Panc1 (cell line): ENCODE results near the gene TRIM2. TPM values are rescaled to one million over a fixed set of nuclear protein-coding genes. Genes with fewer than 3 reads are reported as not detected.

Experiments
- ATAC-seq: fragments of 200-7000 bp; cut with Tn5 transposase; 2 replicates; pipeline ENCODE4 v1.9.1; 2020; ENCODE audit warnings: mild to moderate bottlenecking, moderate library complexity
- BruUV-seq: library from RNA; stranded (reverse); fragments of 400-500 nt; replicated peaks from 2 replicates; lab custom pipeline; 2021; lab: Mats Ljungman, UMichigan
- CTCF ChIA-PET: fragments of 300-600 bp; sonication (Branson Sonifier 250); formaldehyde crosslinking; loops from one replicate; lab custom pipeline; 2022; ENCODE audit warnings: antibody characterized with exemption; lab: Charles Lee
- POLR2A ChIA-PET: fragments of 300-600 bp; sonication (Branson Sonifier 250); formaldehyde crosslinking; loops from one replicate; lab custom pipeline; 2022; ENCODE audit warnings: antibody characterized with exemption; lab: Charles Lee
- DNase-seq: peaks from one replicate; pipeline ENCODE4 v3.0.0-alpha.2; 2010; ENCODE audit warnings: low read depth, low spot score
- H3K27ac ChIP-seq: 2 replicates; pipeline ENCODE4 v1.5.1; 2011; ENCODE audit warnings: mild to moderate bottlenecking, low read length, inconsistent platforms
- H3K27me3 ChIP-seq: fragments of 200-500 bp; sonication (Bioruptor generic); 2 replicates; pipeline ENCODE4 v1.6.0; 2014; ENCODE audit warnings: low read length, inconsistent platforms; ENCODE audit not compliant: control insufficient read depth, insufficient read depth
- H3K36me3 ChIP-seq: fragments of 200-500 bp; sonication (Bioruptor generic); 2 replicates; pipeline ENCODE4 v1.5.1; 2014; ENCODE audit warnings: inconsistent platforms, mild to moderate bottlenecking, low read length, moderate library complexity; ENCODE audit not compliant: control insufficient read depth, insufficient read depth
- H3K4me1 ChIP-seq: 2 replicates; pipeline ENCODE4 v1.5.1; 2011; ENCODE audit warnings: inconsistent platforms, mild to moderate bottlenecking, low read length, moderate library complexity; ENCODE audit not compliant: control insufficient read depth, insufficient read depth
- H3K4me3 ChIP-seq, 2 experiments: 2 replicates each; pipeline ENCODE4 v1.5.1; 2011 to 2012; ENCODE audit warnings: low read depth in 2 of 2, low read length in 2 of 2, mild to moderate bottlenecking in 2 of 2, inconsistent platforms in 1 of 2, moderate library complexity in 1 of 2
- H3K9me3 ChIP-seq: fragments of 200-500 bp; sonication (Bioruptor generic); 2 replicates; pipeline ENCODE4 v1.5.1; 2014; ENCODE audit warnings: low read depth, mild to moderate bottlenecking, inconsistent platforms, low read length, moderate library complexity; ENCODE audit not compliant: control insufficient read depth, insufficient read depth
- POLR2AphosphoS5 ChIP-seq: IDR thresholded peaks from 2 replicates; pipeline ENCODE4 v1.6.1; 2012; ENCODE audit warnings: mild to moderate bottlenecking, low read depth, low read length, moderate library complexity
- REST ChIP-seq, 2 experiments: IDR thresholded peaks; 2 replicates each; pipeline ENCODE4 v1.6.1; 2011 to 2012; ENCODE audit warnings: low read depth in 2 of 2, control low read depth in 1 of 2, low read length in 1 of 2, mild to moderate bottlenecking in 1 of 2, moderate library complexity in 1 of 2; ENCODE audit not compliant: insufficient read depth in 1 of 2
- SIN3A ChIP-seq: IDR thresholded peaks from 2 replicates; pipeline ENCODE4 v1.6.1; 2012; ENCODE audit warnings: low read depth, mild to moderate bottlenecking, low read length, moderate library complexity, borderline replicate concordance; ENCODE audit not compliant: insufficient read depth
- TCF7L2 ChIP-seq: IDR thresholded peaks from 2 replicates; pipeline ENCODE4 v1.6.1; 2011; ENCODE audit warnings: mild to moderate bottlenecking, low read depth, low read length, inconsistent platforms
- in situ Hi-C: cut with HindIII; loops from 2 replicates; pipeline ENCODE4 v1.10.0; 2016; ENCODE audit warnings: low sequenced_read_pairs, low pct_unique_long_range_greater_than_20kb
- intact Hi-C: fragments of 100-400 bp; cut with micrococcal nuclease; formaldehyde crosslinking; loops from one replicate; pipeline ENCODE4 v1.10.0; 2022; ENCODE audit not compliant: unreplicated experiment
- total RNA-seq: library from RNA; stranded (reverse); gene quantifications from one replicate; pipeline ENCODE4 v1.2.1, GENCODE V29; 2021; ENCODE audit not compliant: unreplicated experiment
- TF ChIP-seq, protein P1 (sequence below): fragments of 450-650 bp; IDR thresholded peaks from 2 replicates; pipeline ENCODE4 v1.5.1; 2017; ENCODE audit warnings: mild to moderate bottlenecking

The TRIM2 gene
- total RNA-seq, 1 experiment from 2014 or later: 18.9 TPM

- intact Hi-C loops: no loop called here
- TF ChIP-seq TCF7L2 (no peak), POLR2AphosphoS5 (no peak), SIN3A (no peak), REST (IDR thresholded peaks at IDR 0.05; ENCODE audit: insufficient read depth in 1 of 2, low read depth in 2 of 2, low read length in 1 of 2) (no peak)
- TF ChIP-seq, protein P1, sequence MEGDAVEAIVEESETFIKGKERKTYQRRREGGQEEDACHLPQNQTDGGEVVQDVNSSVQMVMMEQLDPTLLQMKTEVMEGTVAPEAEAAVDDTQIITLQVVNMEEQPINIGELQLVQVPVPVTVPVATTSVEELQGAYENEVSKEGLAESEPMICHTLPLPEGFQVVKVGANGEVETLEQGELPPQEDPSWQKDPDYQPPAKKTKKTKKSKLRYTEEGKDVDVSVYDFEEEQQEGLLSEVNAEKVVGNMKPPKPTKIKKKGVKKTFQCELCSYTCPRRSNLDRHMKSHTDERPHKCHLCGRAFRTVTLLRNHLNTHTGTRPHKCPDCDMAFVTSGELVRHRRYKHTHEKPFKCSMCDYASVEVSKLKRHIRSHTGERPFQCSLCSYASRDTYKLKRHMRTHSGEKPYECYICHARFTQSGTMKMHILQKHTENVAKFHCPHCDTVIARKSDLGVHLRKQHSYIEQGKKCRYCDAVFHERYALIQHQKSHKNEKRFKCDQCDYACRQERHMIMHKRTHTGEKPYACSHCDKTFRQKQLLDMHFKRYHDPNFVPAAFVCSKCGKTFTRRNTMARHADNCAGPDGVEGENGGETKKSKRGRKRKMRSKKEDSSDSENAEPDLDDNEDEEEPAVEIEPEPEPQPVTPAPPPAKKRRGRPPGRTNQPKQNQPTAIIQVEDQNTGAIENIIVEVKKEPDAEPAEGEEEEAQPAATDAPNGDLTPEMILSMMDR: no peak
- Histone ChIP-seq H3K4me1 (no peaks in the 10 kb centered on the region), H3K9me3 (no peaks in the 10 kb centered on the region), H3K36me3 (no peaks in the 10 kb centered on the region), H3K27ac (no peak overlapping the region), H3K4me3 (no peak overlapping the region), H3K27me3 (no peaks in the 10 kb centered on the region)
- in situ Hi-C loops: no loop called here
- BruUV-seq: no TSS peak
- DNase-seq: no peak
- no peak for ATAC-seq
- ChIA-PET POLR2A (interaction anchor here (0.5 kb wide), 1 partner anchor 81 kb away, joined by 3 read pairs; no protein-coding TSS in a partner anchor), CTCF (no interaction called here)
These were observed 27.3 kb upstream of the TRIM2 start for GRCh38 chr4:153176938-153177337.

DNA sequence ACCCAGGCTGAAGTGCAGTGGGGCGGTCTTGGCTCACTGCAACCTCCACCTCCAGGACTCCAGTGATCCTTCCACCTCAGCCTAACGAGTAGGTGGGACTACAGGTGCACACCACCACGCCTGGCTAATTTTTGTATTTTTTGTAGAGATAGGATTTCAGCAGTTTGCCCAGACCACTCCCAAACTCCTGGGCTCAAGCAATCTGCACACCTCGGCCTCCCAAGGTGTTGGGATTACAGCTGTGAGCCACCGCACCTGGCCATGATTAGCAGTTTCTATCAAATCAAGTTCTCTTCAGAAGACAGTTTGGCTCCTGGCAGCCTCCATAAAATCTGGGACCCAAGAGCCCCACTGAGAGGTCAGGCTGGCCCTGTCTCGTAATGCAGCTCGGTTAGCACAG is 26.4 kb upstream of the TRIM2 start:
- intact Hi-C loops: no loop called here
- no peak for DNase-seq
- BruUV-seq: no TSS peak

More for the DNA sequence above, 26.4 kb upstream of the TRIM2 start:
- TF ChIP-seq POLR2AphosphoS5: no peak
- no peak for TF ChIP-seq SIN3A
- TF ChIP-seq, protein P1: no peak
- no peak for TF ChIP-seq REST (IDR thresholded peaks at IDR 0.05; ENCODE audit: insufficient read depth in 1 of 2, low read depth in 2 of 2, low read length in 1 of 2)
- TF ChIP-seq TCF7L2: no peak
- Histone ChIP-seq H3K27ac (no peak overlapping the region), H3K36me3 (no peaks in the 10 kb centered on the region), H3K9me3 (no peaks in the 10 kb centered on the region), H3K4me1 (no peaks in the 10 kb centered on the region), H3K27me3 (no peaks in the 10 kb centered on the region), H3K4me3 (no peak overlapping the region)
- POLR2A ChIA-PET: no interaction called here
- no peak for ATAC-seq
- in situ Hi-C loops: no loop called here
- CTCF ChIA-PET: no interaction called here
